GM18498 (cell line): Measurements from ENCODE around the gene KRTAP4-8.
"Not testable (repeated sequence)": the region's sequence is repeated elsewhere in the genome, so short reads cannot be mapped to it uniquely, and the experiment has no call there.

Experiments
- ATAC-seq: cut with Tn5 transposase; IDR thresholded peaks from one replicate; pipeline ENCODE4 v1.9.1; 2021; ENCODE audit warnings: mild to moderate bottlenecking, moderate library complexity; ENCODE audit not compliant: unreplicated experiment

The KRTAP4-8 gene

GRCh38 chr17:41108728-41109386 is 10.9 kb upstream of the KRTAP4-8 start:
- not testable (repeated sequence) for ATAC-seq

GRCh38 chr17:41107941-41108450 is 10.1 kb upstream of the KRTAP4-8 start:
- ATAC-seq, result no peak

GRCh38 chr17:41105347-41105746 is 7.4 kb upstream of the KRTAP4-8 start, which contains the start of gene KRTAP4-9:
Gene KRTAP4-9, plus strand, starts transcription at chr17:41105389. Its CDS starts 0 bp downstream, at chr17:41105389.
- not testable (repeated sequence) for ATAC-seq

GRCh38 chr17:41104386-41105038 is 6.6 kb upstream of the KRTAP4-8 start:
- not testable (repeated sequence) for ATAC-seq

- no peak for ATAC-seq
Measured at GRCh38 chr17:41103896-41104295, 6.0 kb upstream of the KRTAP4-8 start.

GRCh38 chr17:41101586-41102259 is 3.8 kb upstream of the KRTAP4-8 start, which contains the start of gene KRTAP4-16:
Gene KRTAP4-16, minus strand, starts transcription at chr17:41102209. Its CDS starts 0 bp downstream, at chr17:41102209.
- ATAC-seq, result no peak

GRCh38 chr17:41099682-41100480 is 1.9 kb upstream of the KRTAP4-8 start:
- not testable (repeated sequence) for ATAC-seq

GRCh38 chr17:41098481-41098880 is 539 bp upstream of the KRTAP4-8 start:
- no peak for ATAC-seq

GRCh38 chr17:41096055-41096454 is 1.9 kb downstream of the KRTAP4-8 start:
- no peak for ATAC-seq

GRCh38 chr17:41088760-41089352 is 9.1 kb downstream of the KRTAP4-8 start:
- ATAC-seq, result not testable (repeated sequence)

- ATAC-seq, result not testable (repeated sequence)
Measured at GRCh38 chr17:41084100-41084856, 13.7 kb downstream of the KRTAP4-8 start, which contains the start of gene KRTAP4-7. Gene KRTAP4-7, plus strand, starts transcription at chr17:41084150. Its CDS starts 57 bp downstream, at chr17:41084207.

- not testable (repeated sequence) for ATAC-seq
Measured at GRCh38 chr17:41083427-41083826, 14.5 kb downstream of the KRTAP4-8 start.

GRCh38 chr17:41082626-41083025 is 15.3 kb downstream of the KRTAP4-8 start:
- no peak for ATAC-seq

GRCh38 chr17:41076788-41077187 is 21.2 kb downstream of the KRTAP4-8 start:
- no peak for ATAC-seq

GRCh38 chr17:41073676-41074075 is 24.3 kb downstream of the KRTAP4-8 start:
- no peak for ATAC-seq

GRCh38 chr17:41071606-41072360 is 26.2 kb downstream of the KRTAP4-8 start:
- ATAC-seq, result no peak

- no peak for ATAC-seq
Measured at GRCh38 chr17:41069031-41069430, 28.9 kb downstream of the KRTAP4-8 start.

GRCh38 chr17:41067281-41067680 is 30.7 kb downstream of the KRTAP4-8 start:
- ATAC-seq, result no peak
